ENCODE data around the gene IDH2. TPM values are rescaled to one million over a fixed set of nuclear protein-coding genes. Genes with fewer than 3 reads are reported as not detected.
"Not testable (repeated sequence)": the region's sequence is repeated elsewhere in the genome, so short reads cannot be mapped to it uniquely, and the experiment has no call there.

IDH2 gene
- total RNA-seq, 1 donor from 2014 or later, result 79.1 TPM

DNA sequence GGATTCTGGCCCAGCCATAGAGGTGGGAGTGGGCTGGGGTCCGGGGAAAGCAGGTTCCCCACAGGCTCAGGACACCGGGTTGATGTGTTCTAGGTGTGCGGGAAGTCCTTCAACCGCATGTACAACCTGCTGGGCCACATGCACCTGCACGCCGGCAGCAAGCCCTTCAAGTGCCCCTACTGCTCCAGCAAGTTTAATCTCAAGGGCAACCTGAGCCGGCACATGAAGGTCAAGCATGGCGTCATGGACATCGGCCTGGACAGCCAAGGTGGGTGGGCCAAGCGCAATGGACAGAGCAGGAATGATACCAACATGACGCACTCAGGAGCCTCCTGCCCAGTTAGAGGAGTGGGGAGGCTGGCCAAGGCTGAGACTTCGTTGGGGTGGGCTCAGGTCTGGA lies 28.2 kb downstream of the IDH2 start:
- Histone ChIP-seq H3K27me3 (ENCODE audit: control insufficient read depth, insufficient read depth, low read length) (no peaks in the 10 kb centered on the region), H3K4me3 (ENCODE audit: low read depth, low read length) (no peak overlapping the region), H3K36me3 (ENCODE audit: control insufficient read depth, insufficient read depth, low read length) (no peaks in the 10 kb centered on the region)
- DNase-seq (ENCODE audit: low read depth), result no peak
- TF ChIP-seq, protein P1, sequence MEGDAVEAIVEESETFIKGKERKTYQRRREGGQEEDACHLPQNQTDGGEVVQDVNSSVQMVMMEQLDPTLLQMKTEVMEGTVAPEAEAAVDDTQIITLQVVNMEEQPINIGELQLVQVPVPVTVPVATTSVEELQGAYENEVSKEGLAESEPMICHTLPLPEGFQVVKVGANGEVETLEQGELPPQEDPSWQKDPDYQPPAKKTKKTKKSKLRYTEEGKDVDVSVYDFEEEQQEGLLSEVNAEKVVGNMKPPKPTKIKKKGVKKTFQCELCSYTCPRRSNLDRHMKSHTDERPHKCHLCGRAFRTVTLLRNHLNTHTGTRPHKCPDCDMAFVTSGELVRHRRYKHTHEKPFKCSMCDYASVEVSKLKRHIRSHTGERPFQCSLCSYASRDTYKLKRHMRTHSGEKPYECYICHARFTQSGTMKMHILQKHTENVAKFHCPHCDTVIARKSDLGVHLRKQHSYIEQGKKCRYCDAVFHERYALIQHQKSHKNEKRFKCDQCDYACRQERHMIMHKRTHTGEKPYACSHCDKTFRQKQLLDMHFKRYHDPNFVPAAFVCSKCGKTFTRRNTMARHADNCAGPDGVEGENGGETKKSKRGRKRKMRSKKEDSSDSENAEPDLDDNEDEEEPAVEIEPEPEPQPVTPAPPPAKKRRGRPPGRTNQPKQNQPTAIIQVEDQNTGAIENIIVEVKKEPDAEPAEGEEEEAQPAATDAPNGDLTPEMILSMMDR (IDR thresholded peaks at IDR 0.05; ENCODE audit: insufficient read depth, low read length, poor library complexity, severe bottlenecking), result no peak

DNA sequence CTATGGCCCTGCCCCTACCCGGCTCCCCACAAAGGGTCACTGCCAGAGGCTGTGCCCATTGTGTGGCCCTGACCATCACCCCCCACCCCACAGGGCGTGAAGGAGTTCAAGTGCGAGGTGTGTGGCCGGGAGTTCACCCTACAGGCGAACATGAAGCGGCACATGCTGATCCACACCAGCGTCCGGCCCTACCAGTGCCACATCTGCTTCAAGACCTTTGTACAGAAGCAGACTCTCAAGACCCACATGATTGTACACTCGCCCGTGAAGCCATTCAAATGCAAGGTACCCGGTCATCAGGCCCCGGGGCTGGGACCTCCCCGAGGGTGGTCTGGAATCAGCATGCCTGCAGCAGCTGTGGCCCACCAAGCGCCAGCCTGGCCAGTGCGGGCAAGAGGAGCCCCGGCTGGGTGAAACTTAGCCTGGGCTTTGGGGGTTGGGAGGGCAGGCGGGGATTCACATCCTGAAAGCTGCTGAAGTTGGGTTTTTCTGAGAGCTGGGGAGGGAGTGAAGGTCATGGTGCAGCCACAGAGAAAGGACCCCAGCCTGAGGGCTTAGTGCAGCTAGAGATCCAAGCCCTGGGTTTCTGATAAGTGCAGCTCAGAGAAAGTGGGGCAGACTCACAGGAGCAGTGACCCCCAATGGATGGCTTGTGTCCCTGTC lies 29.2 kb downstream of the IDH2 start:
- H3K36me3 ChIP-seq (ENCODE audit: control insufficient read depth, insufficient read depth, low read length), result no peaks in the 10 kb centered on the region

DNA sequence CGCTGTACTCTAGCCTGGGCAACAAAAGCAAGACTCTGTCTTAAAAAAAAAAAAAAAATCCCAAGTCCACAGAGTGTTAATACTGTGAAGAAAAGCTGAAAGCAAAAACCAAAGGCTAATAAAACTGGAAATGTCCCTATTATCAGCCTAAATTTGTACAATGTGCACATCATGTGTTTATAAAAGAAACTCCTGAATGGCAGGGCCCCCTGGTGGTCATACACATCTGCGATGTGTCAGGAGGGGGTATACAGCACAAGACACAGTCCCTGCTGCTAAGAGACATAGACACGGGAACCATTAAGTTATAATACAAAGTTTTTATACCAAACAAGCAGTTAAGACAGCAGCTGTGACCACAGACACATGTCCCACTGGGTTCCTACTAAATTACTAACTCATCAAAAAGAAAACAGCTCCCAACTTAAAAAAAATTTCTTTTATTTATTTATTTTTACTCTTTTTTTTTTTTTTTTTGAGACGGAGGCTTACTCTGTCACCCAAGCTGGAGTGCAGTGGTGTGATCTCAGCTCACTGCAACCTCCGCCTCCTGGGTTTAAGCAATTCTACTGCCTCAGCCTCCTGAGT lies 31.0 kb downstream of the IDH2 start:
- DNase-seq (ENCODE audit: low read depth), result no peak
- TF ChIP-seq, protein P1 (IDR thresholded peaks at IDR 0.05; ENCODE audit: insufficient read depth, low read length, poor library complexity, severe bottlenecking), result peak; percentile 88
- Histone ChIP-seq H3K27me3 (ENCODE audit: control insufficient read depth, insufficient read depth, low read length) (no peaks in the 10 kb centered on the region), H3K4me3 (ENCODE audit: low read depth, low read length) (no peak overlapping the region), H3K36me3 (ENCODE audit: control insufficient read depth, insufficient read depth, low read length) (no peaks in the 10 kb centered on the region)

More for the DNA sequence above, 29.2 kb downstream of the IDH2 start:
- TF ChIP-seq, protein P1 (IDR thresholded peaks at IDR 0.05; ENCODE audit: insufficient read depth, low read length, poor library complexity, severe bottlenecking), result no peak
- no peak overlapping the region for H3K4me3 ChIP-seq (ENCODE audit: low read depth, low read length)
- no peaks in the 10 kb centered on the region for H3K27me3 ChIP-seq (ENCODE audit: control insufficient read depth, insufficient read depth, low read length)
- DNase-seq (ENCODE audit: low read depth), result no peak

DNA sequence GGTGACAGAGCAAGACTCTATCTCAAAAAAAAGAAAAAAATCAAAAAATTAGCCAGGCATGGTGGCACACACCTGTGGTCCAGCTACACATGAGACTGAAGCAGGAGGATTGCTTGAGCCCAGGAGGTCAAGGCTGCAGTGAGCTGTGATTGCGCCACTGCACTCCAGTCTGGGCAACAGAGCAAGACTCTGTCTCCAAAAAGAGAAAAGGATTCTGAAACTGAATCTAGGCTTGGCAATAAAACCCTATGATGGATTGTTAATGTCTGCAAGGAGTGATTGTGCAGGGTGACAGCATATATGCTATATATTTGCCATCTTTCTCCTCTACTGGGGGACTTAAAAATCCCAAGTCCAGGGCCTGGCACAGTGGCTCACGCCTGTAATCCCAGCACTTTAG lies 31.6 kb downstream of the IDH2 start:
- H3K27me3 ChIP-seq (ENCODE audit: control insufficient read depth, insufficient read depth, low read length); H3K4me3 ChIP-seq (ENCODE audit: low read depth, low read length); DNase-seq (ENCODE audit: low read depth); H3K36me3 ChIP-seq (ENCODE audit: control insufficient read depth, insufficient read depth, low read length): not testable (repeated sequence)

DNA sequence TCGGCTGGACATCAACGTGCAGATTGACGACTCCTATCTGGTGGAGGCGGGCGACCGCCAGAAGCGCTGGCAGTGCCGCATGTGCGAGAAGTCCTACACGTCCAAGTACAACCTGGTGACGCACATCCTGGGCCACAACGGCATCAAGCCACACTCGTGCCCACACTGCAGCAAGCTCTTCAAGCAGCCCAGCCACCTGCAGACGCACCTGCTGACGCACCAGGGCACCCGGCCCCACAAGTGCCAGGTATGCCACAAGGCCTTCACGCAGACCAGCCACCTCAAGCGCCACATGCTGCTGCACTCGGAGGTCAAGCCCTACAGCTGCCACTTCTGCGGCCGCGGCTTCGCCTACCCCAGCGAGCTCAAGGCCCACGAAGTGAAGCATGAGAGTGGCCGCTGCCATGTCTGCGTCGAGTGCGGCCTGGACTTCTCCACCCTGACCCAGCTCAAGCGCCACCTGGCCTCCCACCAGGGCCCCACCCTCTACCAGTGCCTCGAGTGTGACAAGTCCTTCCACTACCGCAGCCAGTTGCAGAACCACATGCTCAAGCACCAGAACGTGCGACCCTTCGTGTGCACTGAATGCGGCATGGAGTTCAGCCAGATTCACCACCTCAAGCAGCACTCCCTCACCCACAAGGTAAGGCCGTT lies 34.2 kb downstream of the IDH2 start:
- Histone ChIP-seq H3K36me3 (ENCODE audit: control insufficient read depth, insufficient read depth, low read length) (no peaks in the 10 kb centered on the region), H3K4me3 (ENCODE audit: low read depth, low read length) (no peak overlapping the region), H3K27me3 (ENCODE audit: control insufficient read depth, insufficient read depth, low read length) (no peaks in the 10 kb centered on the region)
- DNase-seq (ENCODE audit: low read depth), result no peak
- TF ChIP-seq, protein P1 (IDR thresholded peaks at IDR 0.05; ENCODE audit: insufficient read depth, low read length, poor library complexity, severe bottlenecking), result no peak

DNA sequence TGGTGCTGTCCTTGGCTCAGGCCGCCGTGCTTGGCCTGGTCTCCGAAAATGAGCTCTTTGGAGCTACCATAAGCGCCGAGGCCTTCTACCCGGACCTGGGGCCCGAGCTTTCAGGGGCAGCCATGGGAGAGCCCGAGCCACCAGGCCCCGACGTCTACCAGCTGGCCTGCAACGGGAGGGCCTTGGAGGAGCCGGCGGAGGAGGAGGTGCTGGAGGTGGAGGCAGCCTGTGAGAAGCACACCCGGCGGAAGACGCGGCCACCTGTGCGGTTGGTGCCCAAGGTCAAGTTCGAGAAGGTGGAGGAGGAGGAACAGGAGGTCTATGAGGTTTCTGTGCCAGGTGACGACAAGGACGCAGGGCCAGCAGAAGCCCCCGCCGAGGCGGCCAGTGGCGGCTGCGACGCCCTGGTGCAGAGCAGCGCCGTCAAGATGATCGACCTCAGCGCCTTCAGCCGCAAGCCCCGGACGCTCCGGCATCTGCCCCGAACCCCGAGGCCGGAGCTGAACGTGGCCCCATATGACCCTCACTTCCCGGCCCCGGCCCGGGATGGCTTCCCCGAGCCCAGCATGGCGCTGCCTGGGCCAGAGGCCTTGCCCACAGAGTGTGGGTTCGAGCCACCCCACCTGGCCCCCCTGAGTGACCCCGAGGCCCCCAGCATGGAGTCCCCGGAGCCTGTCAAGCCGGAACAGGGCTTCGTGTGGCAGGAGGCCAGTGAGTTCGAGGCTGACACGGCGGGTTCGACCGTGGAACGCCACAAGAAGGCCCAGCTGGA lies 34.9 kb downstream of the IDH2 start:
- H3K36me3 ChIP-seq (ENCODE audit: control insufficient read depth, insufficient read depth, low read length), result no peaks in the 10 kb centered on the region
- no peak overlapping the region for H3K4me3 ChIP-seq (ENCODE audit: low read depth, low read length)
- H3K27me3 ChIP-seq (ENCODE audit: control insufficient read depth, insufficient read depth, low read length), result no peaks in the 10 kb centered on the region
- TF ChIP-seq, protein P1 (IDR thresholded peaks at IDR 0.05; ENCODE audit: insufficient read depth, low read length, poor library complexity, severe bottlenecking), result no peak
- no peak for DNase-seq (ENCODE audit: low read depth)
